ENCODE data around the gene UVSSA. TPM values are rescaled to one million over a fixed set of nuclear protein-coding genes. Genes with fewer than 3 reads are reported as not detected.

UVSSA gene
- total RNA-seq, 1 donor from 2014 or later: 5.9 TPM

- Histone ChIP-seq H3K4me1 (peaks cover 40% of the 10 kb centered on the region), H3K27ac (replicated peaks) (no peak overlapping the region), H3K4me3 (no peak overlapping the region), H3K9me3 (replicated peaks) (no peaks in the 10 kb centered on the region), H3K27me3 (ENCODE audit: low read depth) (peaks cover 73% of the 10 kb centered on the region), H3K36me3 (no peaks in the 10 kb centered on the region)
- no peak for TF ChIP-seq CTCF (IDR thresholded peaks at IDR 0.05; ENCODE audit: borderline replicate concordance)
- intact Hi-C loops (cut with micrococcal nuclease): no loop called here
- peak; percentile 12 for DNase-seq
Observed at GRCh38 chr4:1401409-1402020, 54.5 kb downstream of the UVSSA start.

GRCh38 chr4:1402021-1402515 is 55.1 kb downstream of the UVSSA start:
- no peak for DNase-seq
- Histone ChIP-seq H3K27me3 (ENCODE audit: low read depth) (peaks cover 79% of the 10 kb centered on the region), H3K27ac (replicated peaks) (no peak overlapping the region), H3K9me3 (replicated peaks) (no peaks in the 10 kb centered on the region), H3K4me3 (no peak overlapping the region), H3K36me3 (no peaks in the 10 kb centered on the region), H3K4me1 (peaks cover 45% of the 10 kb centered on the region)
- intact Hi-C loops (cut with micrococcal nuclease): no loop called here
- no peak for TF ChIP-seq CTCF (IDR thresholded peaks at IDR 0.05; ENCODE audit: borderline replicate concordance)

- intact Hi-C loops (cut with micrococcal nuclease): no loop called here
- Histone ChIP-seq H3K9me3 (replicated peaks) (no peaks in the 10 kb centered on the region), H3K4me1 (peaks cover 51% of the 10 kb centered on the region), H3K27me3 (ENCODE audit: low read depth) (peaks cover 84% of the 10 kb centered on the region), H3K36me3 (no peaks in the 10 kb centered on the region), H3K4me3 (no peak overlapping the region), H3K27ac (replicated peaks) (no peak overlapping the region)
- TF ChIP-seq CTCF (IDR thresholded peaks at IDR 0.05; ENCODE audit: borderline replicate concordance): no peak
- DNase-seq: no peak
Observed at GRCh38 chr4:1402516-1403091, 55.6 kb downstream of the UVSSA start.

GRCh38 chr4:1403177-1403583 is 56.2 kb downstream of the UVSSA start:
- no peaks in the 10 kb centered on the region for H3K9me3 ChIP-seq (replicated peaks)
- TF ChIP-seq CTCF (IDR thresholded peaks at IDR 0.05; ENCODE audit: borderline replicate concordance): no peak
- no peak overlapping the region for H3K27ac ChIP-seq (replicated peaks)
- peaks cover 54% of the 10 kb centered on the region for H3K4me1 ChIP-seq
- H3K27me3 ChIP-seq (ENCODE audit: low read depth): peaks cover 90% of the 10 kb centered on the region
- no peaks in the 10 kb centered on the region for H3K36me3 ChIP-seq
- no peak overlapping the region for H3K4me3 ChIP-seq
- intact Hi-C loops (cut with micrococcal nuclease): no loop called here
- no peak for DNase-seq

- H3K27me3 ChIP-seq (ENCODE audit: low read depth): peaks cover 97% of the 10 kb centered on the region
- H3K4me1 ChIP-seq: peaks cover 54% of the 10 kb centered on the region
- DNase-seq: no peak
Observed at GRCh38 chr4:1403591-1404572, 56.9 kb downstream of the UVSSA start.

More at GRCh38 chr4:1403591-1404572, 56.9 kb downstream of the UVSSA start:
- H3K9me3 ChIP-seq (replicated peaks): no peaks in the 10 kb centered on the region
- no peak overlapping the region for H3K27ac ChIP-seq (replicated peaks)
- peak overlapping the region; percentile 32 for H3K4me3 ChIP-seq
- intact Hi-C loops (cut with micrococcal nuclease): no loop called here
- H3K36me3 ChIP-seq: no peaks in the 10 kb centered on the region
- no peak for TF ChIP-seq CTCF (IDR thresholded peaks at IDR 0.05; ENCODE audit: borderline replicate concordance)
